Breast epithelium (tissue), 4 donors: ENCODE measurements around the gene DEDD2. TPM values are rescaled to one million over a fixed set of nuclear protein-coding genes. Genes with fewer than 3 reads are reported as not detected.

Experiments
- DNase-seq, 2 donors: peaks; one replicate each; pipeline ENCODE4 v3.0.0-alpha.2; 2019; ENCODE audit warnings: low spot score in 2 of 2
- H3K27ac ChIP-seq, 2 donors: fragments of 200-600 bp; sonication (generic) in 1 of 2; one replicate each; pipeline ENCODE4 v1.5.1; 2016 to 2019; ENCODE audit warnings: mild to moderate bottlenecking in 1 of 2
- H3K27me3 ChIP-seq, 2 donors: fragments of 200-600 bp; sonication (generic) in 1 of 2; one replicate each; pipeline versions ENCODE4 v1.5.1 to v1.6.0; 2017 to 2019; ENCODE audit warnings: control low read depth in 1 of 2, mild to moderate bottlenecking in 1 of 2
- H3K36me3 ChIP-seq: fragments of 200-600 bp; one replicate; pipeline ENCODE4 v1.5.1; 2019
- H3K4me1 ChIP-seq, 2 donors: fragments of 200-600 bp; sonication (generic); one replicate each; pipeline ENCODE4 v1.5.1; 2016 to 2019; ENCODE audit warnings: control low read depth in 1 of 2
- H3K4me3 ChIP-seq, 3 donors: fragments of 200-600 bp; sonication (generic); 1 replicate in 2 of 3; 2 replicates in 1 of 3; pipeline ENCODE4 v1.5.1; 2016 to 2019; ENCODE audit warnings: mild to moderate bottlenecking in 3 of 3, moderate library complexity in 2 of 3
- H3K9me3 ChIP-seq, 2 donors: fragments of 200-600 bp; sonication (generic) in 1 of 2; one replicate each; pipeline ENCODE4 v1.5.1; 2016 to 2019; ENCODE audit warnings: control low read depth in 1 of 2
- POLR2A ChIP-seq: fragments of 450-650 bp; IDR thresholded peaks from one replicate; pipeline ENCODE4 v1.6.1; 2016; ENCODE audit warnings: antibody characterized with exemption, mild to moderate bottlenecking, moderate library complexity
- POLR2AphosphoS5 ChIP-seq, 3 donors: sonication (generic); formaldehyde crosslinking; IDR thresholded peaks; one replicate each; pipeline ENCODE4 v1.6.1; 2017; ENCODE audit warnings: antibody characterized with exemption in 3 of 3
- intact Hi-C: fragments of 100-400 bp; cut with DNase I; formaldehyde crosslinking; loops from one replicate; pipeline ENCODE4 v1.15.1; 2023; ENCODE audit warnings: low total_unique reads
- total RNA-seq, 3 donors: library from RNA; depleted of rRNA; stranded (reverse); fragments of >200 nt; gene quantifications; one replicate each; pipeline ENCODE4 v1.1.0, GENCODE V29; 2016
- TF ChIP-seq, protein P1 (sequence below), 3 donors: fragments of 450-650 bp; IDR thresholded peaks; one replicate each; pipeline ENCODE4 v1.5.1; 2016 to 2017; ENCODE audit warnings: antibody characterized with exemption in 3 of 3, mild to moderate bottlenecking in 3 of 3, moderate library complexity in 3 of 3

DEDD2 gene
- total RNA-seq, 3 donors from 2014 or later: 31.4 to 64.0 (median 37.0) TPM

DNA sequence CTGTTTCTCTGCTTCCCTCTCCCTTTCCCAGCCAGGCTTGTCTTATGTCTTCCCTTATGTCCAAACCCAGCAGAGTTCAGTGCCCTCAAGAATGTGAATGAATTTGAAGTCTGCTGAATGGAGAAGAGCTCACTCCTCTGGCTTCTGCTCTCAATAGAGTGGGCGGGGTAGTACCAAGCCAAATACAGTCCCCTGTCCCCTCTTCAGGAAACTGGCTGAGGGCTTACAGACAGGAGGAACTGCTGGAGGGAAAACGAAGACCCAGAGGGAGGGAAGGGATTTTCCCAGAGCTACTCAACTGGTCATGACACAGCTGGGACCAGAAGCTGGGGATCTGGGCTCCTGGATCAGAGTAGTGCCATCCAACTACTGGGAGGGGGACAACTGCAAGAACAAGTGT, 52.3 kb downstream of the DEDD2 start:
- no peak overlapping the region for H3K4me3 ChIP-seq
- no peak for DNase-seq
- intact Hi-C loops: no loop called here

DNA sequence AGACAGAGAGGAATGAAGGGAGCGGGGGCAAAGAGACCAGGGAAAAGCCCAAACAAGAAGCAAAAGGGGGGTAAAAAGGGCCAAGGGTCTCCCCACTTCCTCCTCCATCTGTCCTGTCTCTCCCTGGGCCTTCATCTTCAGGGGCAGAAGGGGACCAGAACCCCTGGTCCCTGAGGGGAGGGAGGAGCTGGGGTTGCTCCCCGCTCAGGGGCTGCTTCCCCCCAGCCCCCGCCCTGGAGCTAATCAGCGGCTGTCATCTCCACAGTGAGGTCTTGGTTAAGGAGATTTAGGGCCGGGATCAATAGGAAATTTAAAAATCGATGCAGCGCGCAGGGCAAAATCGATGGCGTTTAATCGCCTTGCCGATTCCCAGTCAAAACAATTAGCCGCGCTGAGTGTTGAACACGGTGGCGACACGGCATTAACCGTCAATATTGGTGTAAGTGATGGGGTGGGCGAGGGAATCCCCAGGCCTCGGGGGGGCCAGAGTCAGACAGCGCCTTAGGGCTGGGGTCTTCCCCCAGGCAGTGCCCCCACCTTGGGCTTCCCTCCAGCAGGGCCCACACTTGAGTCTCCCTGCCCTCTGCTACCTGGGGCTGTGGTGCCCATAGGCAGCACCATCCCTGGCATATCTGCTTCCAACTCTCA, 55.7 kb downstream of the DEDD2 start:
- no peaks in the 10 kb centered on the region for H3K36me3 ChIP-seq
- intact Hi-C loops: no loop called here
- TF ChIP-seq POLR2A (no peak), POLR2AphosphoS5 (IDR thresholded peaks at IDR 0.05) (no peak)
- TF ChIP-seq, protein P1, sequence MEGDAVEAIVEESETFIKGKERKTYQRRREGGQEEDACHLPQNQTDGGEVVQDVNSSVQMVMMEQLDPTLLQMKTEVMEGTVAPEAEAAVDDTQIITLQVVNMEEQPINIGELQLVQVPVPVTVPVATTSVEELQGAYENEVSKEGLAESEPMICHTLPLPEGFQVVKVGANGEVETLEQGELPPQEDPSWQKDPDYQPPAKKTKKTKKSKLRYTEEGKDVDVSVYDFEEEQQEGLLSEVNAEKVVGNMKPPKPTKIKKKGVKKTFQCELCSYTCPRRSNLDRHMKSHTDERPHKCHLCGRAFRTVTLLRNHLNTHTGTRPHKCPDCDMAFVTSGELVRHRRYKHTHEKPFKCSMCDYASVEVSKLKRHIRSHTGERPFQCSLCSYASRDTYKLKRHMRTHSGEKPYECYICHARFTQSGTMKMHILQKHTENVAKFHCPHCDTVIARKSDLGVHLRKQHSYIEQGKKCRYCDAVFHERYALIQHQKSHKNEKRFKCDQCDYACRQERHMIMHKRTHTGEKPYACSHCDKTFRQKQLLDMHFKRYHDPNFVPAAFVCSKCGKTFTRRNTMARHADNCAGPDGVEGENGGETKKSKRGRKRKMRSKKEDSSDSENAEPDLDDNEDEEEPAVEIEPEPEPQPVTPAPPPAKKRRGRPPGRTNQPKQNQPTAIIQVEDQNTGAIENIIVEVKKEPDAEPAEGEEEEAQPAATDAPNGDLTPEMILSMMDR (IDR thresholded peaks at IDR 0.05): no peak
- H3K4me1 ChIP-seq: no peaks in the 10 kb centered on the region
- H3K9me3 ChIP-seq: no peaks in the 10 kb centered on the region
- no peak overlapping the region for H3K4me3 ChIP-seq
- DNase-seq: no peak
- no peak overlapping the region for H3K27ac ChIP-seq
- H3K27me3 ChIP-seq: no peaks in the 10 kb centered on the region

More for the DNA sequence above, 52.3 kb downstream of the DEDD2 start:
- Histone ChIP-seq H3K27me3 (no peaks in the 10 kb centered on the region), H3K36me3 (no peaks in the 10 kb centered on the region), H3K9me3 (no peaks in the 10 kb centered on the region), H3K4me1 (no peaks in the 10 kb centered on the region), H3K27ac (no peak overlapping the region)
- no peak for TF ChIP-seq POLR2A
- TF ChIP-seq, protein P1 (IDR thresholded peaks at IDR 0.05): no peak
- TF ChIP-seq POLR2AphosphoS5 (IDR thresholded peaks at IDR 0.05): no peak

DNA sequence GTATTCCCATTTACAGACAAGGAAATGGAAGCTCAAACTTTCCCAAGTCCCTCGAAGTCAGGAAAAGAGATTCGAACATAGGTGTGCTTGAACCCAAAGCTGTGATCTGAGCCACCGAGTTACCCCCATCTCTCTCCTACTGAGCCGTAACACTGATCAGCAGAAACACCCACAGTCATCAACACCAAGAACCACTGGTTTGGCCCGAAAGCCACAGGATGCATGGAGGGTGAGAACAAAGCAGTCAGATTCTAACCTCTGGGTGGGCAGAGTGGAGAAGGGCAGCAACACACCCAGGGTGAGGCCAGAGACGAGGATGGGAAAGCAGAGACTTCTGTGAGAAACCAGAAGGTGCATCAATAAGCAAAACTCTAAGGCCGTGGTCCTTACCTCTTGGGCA, 57.5 kb downstream of the DEDD2 start:
- intact Hi-C loops: no loop called here
- Histone ChIP-seq H3K4me3 (no peak overlapping the region), H3K36me3 (no peaks in the 10 kb centered on the region), H3K9me3 (no peaks in the 10 kb centered on the region), H3K27me3 (no peaks in the 10 kb centered on the region), H3K4me1 (no peaks in the 10 kb centered on the region), H3K27ac (no peak overlapping the region)
- no peak for TF ChIP-seq POLR2A
- TF ChIP-seq POLR2AphosphoS5 (IDR thresholded peaks at IDR 0.05): no peak
- TF ChIP-seq, protein P1 (IDR thresholded peaks at IDR 0.05): no peak
- DNase-seq: no peak

DNA sequence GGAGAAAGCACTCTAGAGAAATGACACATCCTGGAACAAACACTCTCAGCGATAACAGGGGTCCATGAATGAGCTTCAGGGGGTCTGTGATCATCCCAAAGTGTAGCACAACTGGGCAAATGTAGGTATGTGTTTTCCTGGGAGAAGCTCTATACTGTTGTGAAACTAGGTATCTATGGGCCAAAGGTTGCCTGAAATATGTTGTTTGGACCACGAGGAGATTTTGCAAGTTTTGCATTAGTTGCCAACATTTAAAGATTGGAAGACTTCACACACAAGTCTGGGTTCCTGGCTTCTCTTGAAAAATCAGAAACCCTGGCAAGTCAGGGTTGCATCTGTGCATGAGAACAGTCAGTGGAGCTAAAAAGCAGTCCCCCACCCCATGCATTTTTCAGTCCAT, 58.6 kb downstream of the DEDD2 start:
- intact Hi-C loops: no loop called here

DNA sequence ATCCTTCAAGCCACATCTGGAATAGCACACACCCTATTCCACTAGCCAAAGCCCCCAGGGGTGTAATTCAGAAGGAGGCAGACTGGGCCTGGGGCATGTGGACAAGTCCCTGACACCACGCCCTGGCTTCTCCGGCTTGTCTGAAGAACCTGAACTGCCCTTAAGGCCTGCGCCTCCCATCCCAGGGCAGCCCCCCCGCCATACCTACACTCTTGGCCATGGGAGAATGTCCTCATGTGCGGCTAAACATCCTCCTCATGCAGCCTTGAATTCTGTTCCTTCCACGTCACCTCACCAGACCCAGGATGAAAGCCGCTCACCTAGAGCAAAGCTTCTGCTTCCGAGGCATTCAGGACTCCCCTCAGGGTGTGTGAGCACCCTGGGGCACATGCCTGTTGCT, 60.9 kb downstream of the DEDD2 start:
- intact Hi-C loops: no loop called here
- Histone ChIP-seq H3K9me3 (no peaks in the 10 kb centered on the region), H3K36me3 (no peaks in the 10 kb centered on the region), H3K27ac (no peak overlapping the region), H3K4me3 (no peak overlapping the region), H3K4me1 (no peaks in the 10 kb centered on the region), H3K27me3 (peaks cover 0 to 23% of the 10 kb centered on the region in 2 donors)
- no peak for DNase-seq
- TF ChIP-seq POLR2AphosphoS5 (IDR thresholded peaks at IDR 0.05) (no peak), POLR2A (no peak)
- TF ChIP-seq, protein P1 (IDR thresholded peaks at IDR 0.05): no peak

More for the DNA sequence above, 58.6 kb downstream of the DEDD2 start:
- Histone ChIP-seq H3K9me3 (no peaks in the 10 kb centered on the region), H3K36me3 (no peaks in the 10 kb centered on the region), H3K4me3 (no peak overlapping the region), H3K27me3 (peaks cover 0 to 5% of the 10 kb centered on the region in 2 donors), H3K4me1 (no peaks in the 10 kb centered on the region), H3K27ac (no peak overlapping the region)
- TF ChIP-seq POLR2A: no peak
- no peak for TF ChIP-seq POLR2AphosphoS5 (IDR thresholded peaks at IDR 0.05)
- TF ChIP-seq, protein P1 (IDR thresholded peaks at IDR 0.05): no peak
- no peak for DNase-seq
